CD14-positive monocyte (primary cell): Measurements from ENCODE around the gene ADGRF5. TPM values are rescaled to one million over a fixed set of nuclear protein-coding genes. Genes with fewer than 3 reads are reported as not detected.

Source experiments
- DNase-seq, 3 donors: peaks; one replicate each; pipeline ENCODE4 v3.0.0-alpha.2; 2011 to 2022
- H2AFZ ChIP-seq: 2 replicates; pipeline ENCODE4 v1.6.0; 2012; ENCODE audit warnings: mild to moderate bottlenecking, low read depth, low read length, inconsistent platforms; ENCODE audit not compliant: insufficient read depth, poor library complexity, severe bottlenecking
- H3K27ac ChIP-seq, 2 donors: 1 replicate in 1 of 2; 2 replicates in 1 of 2; pipeline ENCODE4 v1.5.1; 2012 to 2013; ENCODE audit warnings: low read length in 2 of 2, control low read depth in 1 of 2, inconsistent platforms in 1 of 2, low read depth in 1 of 2, mild to moderate bottlenecking in 1 of 2
- H3K27me3 ChIP-seq, 2 donors: one replicate each; pipeline versions ENCODE4 v1.6.0 to v1.6.1; 2011 to 2013; ENCODE audit warnings: low read length in 2 of 2; ENCODE audit not compliant: control insufficient read depth in 2 of 2, insufficient read depth in 2 of 2
- H3K36me3 ChIP-seq, 2 donors: replicated peaks in 1 of 2; 1 replicate in 1 of 2; 2 replicates in 1 of 2; pipeline versions ENCODE4 v1.5.1 to v1.6.1; 2012 to 2013; ENCODE audit warnings: low read length in 2 of 2, control low read depth in 1 of 2, inconsistent platforms in 1 of 2, mild to moderate bottlenecking in 1 of 2; ENCODE audit not compliant: insufficient read depth in 2 of 2, control insufficient read depth in 1 of 2
- H3K4me1 ChIP-seq, 2 donors: 1 replicate in 1 of 2; 2 replicates in 1 of 2; pipeline versions ENCODE4 v1.5.1 to v1.6.1; 2012 to 2013; ENCODE audit warnings: low read length in 2 of 2, control low read depth in 1 of 2, inconsistent platforms in 1 of 2, mild to moderate bottlenecking in 1 of 2, moderate library complexity in 1 of 2; ENCODE audit not compliant: insufficient read depth in 2 of 2, control insufficient read depth in 1 of 2
- H3K4me2 ChIP-seq: replicated peaks from 2 replicates; pipeline ENCODE3; 2012; ENCODE audit warnings: low read length, moderate library complexity, mild to moderate bottlenecking; ENCODE audit not compliant: poor library complexity, severe bottlenecking; ENCODE audit errors: extremely low read depth
- H3K4me3 ChIP-seq, 3 experiments: fragments of 200-600 bp in 1 of 3; sonication (generic) in 1 of 3; replicated peaks in 1 of 3; 1 replicate in 2 of 3; 2 replicates in 1 of 3; pipeline ENCODE4 v1.5.1; 2011 to 2013; ENCODE audit warnings: low read length in 3 of 3, mild to moderate bottlenecking in 3 of 3, control low read depth in 2 of 3, low read depth in 2 of 3, inconsistent platforms in 1 of 3, moderate library complexity in 1 of 3
- H3K79me2 ChIP-seq: 2 replicates; pipeline ENCODE4 v1.6.0; 2012; ENCODE audit warnings: mild to moderate bottlenecking, control low read depth, inconsistent platforms, low read length, moderate library complexity; ENCODE audit not compliant: insufficient read depth
- H3K9ac ChIP-seq: 2 replicates; pipeline ENCODE4 v1.6.0; 2017; ENCODE audit warnings: low read length, mild to moderate bottlenecking; ENCODE audit not compliant: insufficient read depth, poor library complexity, severe bottlenecking
- H3K9me3 ChIP-seq, 2 donors: replicated peaks in 1 of 2; 1 replicate in 1 of 2; 2 replicates in 1 of 2; pipeline versions ENCODE4 v1.5.1 to v1.6.1; 2012 to 2013; ENCODE audit warnings: low read length in 2 of 2, control low read depth in 1 of 2; ENCODE audit not compliant: control insufficient read depth in 1 of 2, insufficient read depth in 1 of 2
- H4K20me1 ChIP-seq: 2 replicates; pipeline ENCODE4 v1.6.0; 2012; ENCODE audit warnings: mild to moderate bottlenecking, low read length, control low read depth, moderate library complexity; ENCODE audit not compliant: insufficient read depth
- H3K27ac Mint-ChIP-seq, 7 donors: one replicate each; pipeline ENCODE4 v1.8.0; 2020; ENCODE audit warnings: mild to moderate bottlenecking in 7 of 7, mixed read lengths in 7 of 7, moderate library complexity in 6 of 7, inconsistent platforms in 2 of 7
- H3K27me3 Mint-ChIP-seq, 3 donors: one replicate each; pipeline ENCODE4 v1.8.0; 2021 to 2022; ENCODE audit warnings: low read depth in 3 of 3, mild to moderate bottlenecking in 3 of 3, mixed read lengths in 3 of 3, moderate library complexity in 3 of 3, inconsistent platforms in 1 of 3
- H3K36me3 Mint-ChIP-seq, 2 donors: one replicate each; pipeline ENCODE4 v1.8.0; 2020; ENCODE audit warnings: mixed read lengths in 2 of 2, inconsistent platforms in 1 of 2, mild to moderate bottlenecking in 1 of 2
- H3K4me1 Mint-ChIP-seq: one replicate; pipeline ENCODE4 v1.8.0; 2020; ENCODE audit warnings: mild to moderate bottlenecking, mixed read lengths
- H3K4me3 Mint-ChIP-seq, 2 donors: one replicate each; pipeline ENCODE4 v1.8.0; 2020; ENCODE audit warnings: mild to moderate bottlenecking in 2 of 2, mixed read lengths in 2 of 2, moderate library complexity in 1 of 2
- H3K9me3 Mint-ChIP-seq, 7 donors: one replicate each; pipeline ENCODE4 v1.8.0; 2020 to 2022; ENCODE audit warnings: mixed read lengths in 7 of 7, mild to moderate bottlenecking in 6 of 7, moderate library complexity in 6 of 7, inconsistent platforms in 2 of 7
- WGBS: methylation state at CpG from one replicate; pipeline ENCODE4 v1.1.5; 2013; ENCODE audit warnings: missing lambda C conversion rate; ENCODE audit not compliant: insufficient coverage; 5-methylcytosine and 5-hydroxymethylcytosine counted together
- intact Hi-C, 2 donors: fragments of 100-400 bp; cut with micrococcal nuclease; formaldehyde crosslinking; loops; one replicate each; pipeline versions ENCODE4 v1.15.0 to v1.15.1; 2023
- polyA plus RNA-seq, 3 donors: library from polyadenylated mRNA; depleted of rRNA in 1 of 3; unstranded in 2 of 3; stranded (reverse) in 1 of 3; fragments of 300-500 nt in 2 of 3; fragments of >200 nt in 1 of 3; fragmentation: Illumina TruSeq in 2 of 3; gene quantifications; 1 replicate in 2 of 3; 2 replicates in 1 of 3; pipeline ENCODE4 v1.2.3, GENCODE V29; 2012 to 2021
- TF ChIP-seq, protein P1 (sequence below): fragments of 200-600 bp; IDR thresholded peaks from one replicate; pipeline ENCODE4 v1.8.0; 2022; ENCODE audit warnings: antibody characterized with exemption, mild to moderate bottlenecking

ADGRF5 gene
- polyA plus RNA-seq, 3 donors = not detected

DNA sequence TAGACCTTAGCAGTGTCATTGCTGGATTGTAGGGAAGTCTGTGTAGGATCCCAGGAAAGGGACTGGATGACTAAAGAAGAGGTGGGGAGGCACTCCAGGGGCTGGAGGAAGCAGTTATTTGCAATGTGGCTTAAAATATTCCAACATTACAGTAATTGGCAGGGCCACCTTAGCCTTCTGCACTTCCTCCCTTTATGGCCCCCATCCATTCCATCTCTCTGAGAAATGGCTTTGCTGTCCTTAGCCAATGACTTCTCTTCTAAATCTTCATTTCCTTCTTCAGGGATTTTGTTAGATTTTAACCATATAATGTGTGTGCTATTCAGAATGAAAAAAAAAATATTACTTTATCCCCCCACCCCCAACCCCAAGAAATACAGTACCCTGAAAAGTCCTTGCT lies 6.4 kb downstream of the ADGRF5 start:
- no peaks in the 10 kb centered on the region for H3K9me3 ChIP-seq
- no peak overlapping the region for H3K27ac ChIP-seq
- Mint-ChIP-seq H3K4me1 (no peaks in the 10 kb centered on the region), H3K9me3 (peaks cover 0 to 1% (median 0%) of the 10 kb centered on the region in 7 donors), H3K27me3 (peaks cover 1 to 3% (median 3%) of the 10 kb centered on the region in 3 donors), H3K27ac (no peak overlapping the region), H3K4me3 (no peak overlapping the region), H3K36me3 (no peaks in the 10 kb centered on the region)
- no peaks in the 10 kb centered on the region for H3K27me3 ChIP-seq
- H2AFZ ChIP-seq = no peak overlapping the region
- no peak overlapping the region for H3K9ac ChIP-seq
- H3K4me2 ChIP-seq = no peak overlapping the region
- no peaks in the 10 kb centered on the region for H3K36me3 ChIP-seq
- no peaks in the 10 kb centered on the region for H3K79me2 ChIP-seq
- H3K4me1 ChIP-seq = no peaks in the 10 kb centered on the region
- DNase-seq = no peak
- H4K20me1 ChIP-seq = no peaks in the 10 kb centered on the region
- TF ChIP-seq, protein P1, sequence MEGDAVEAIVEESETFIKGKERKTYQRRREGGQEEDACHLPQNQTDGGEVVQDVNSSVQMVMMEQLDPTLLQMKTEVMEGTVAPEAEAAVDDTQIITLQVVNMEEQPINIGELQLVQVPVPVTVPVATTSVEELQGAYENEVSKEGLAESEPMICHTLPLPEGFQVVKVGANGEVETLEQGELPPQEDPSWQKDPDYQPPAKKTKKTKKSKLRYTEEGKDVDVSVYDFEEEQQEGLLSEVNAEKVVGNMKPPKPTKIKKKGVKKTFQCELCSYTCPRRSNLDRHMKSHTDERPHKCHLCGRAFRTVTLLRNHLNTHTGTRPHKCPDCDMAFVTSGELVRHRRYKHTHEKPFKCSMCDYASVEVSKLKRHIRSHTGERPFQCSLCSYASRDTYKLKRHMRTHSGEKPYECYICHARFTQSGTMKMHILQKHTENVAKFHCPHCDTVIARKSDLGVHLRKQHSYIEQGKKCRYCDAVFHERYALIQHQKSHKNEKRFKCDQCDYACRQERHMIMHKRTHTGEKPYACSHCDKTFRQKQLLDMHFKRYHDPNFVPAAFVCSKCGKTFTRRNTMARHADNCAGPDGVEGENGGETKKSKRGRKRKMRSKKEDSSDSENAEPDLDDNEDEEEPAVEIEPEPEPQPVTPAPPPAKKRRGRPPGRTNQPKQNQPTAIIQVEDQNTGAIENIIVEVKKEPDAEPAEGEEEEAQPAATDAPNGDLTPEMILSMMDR = no peak
- H3K4me3 ChIP-seq = no peak overlapping the region
- intact Hi-C loops = no loop called here

DNA sequence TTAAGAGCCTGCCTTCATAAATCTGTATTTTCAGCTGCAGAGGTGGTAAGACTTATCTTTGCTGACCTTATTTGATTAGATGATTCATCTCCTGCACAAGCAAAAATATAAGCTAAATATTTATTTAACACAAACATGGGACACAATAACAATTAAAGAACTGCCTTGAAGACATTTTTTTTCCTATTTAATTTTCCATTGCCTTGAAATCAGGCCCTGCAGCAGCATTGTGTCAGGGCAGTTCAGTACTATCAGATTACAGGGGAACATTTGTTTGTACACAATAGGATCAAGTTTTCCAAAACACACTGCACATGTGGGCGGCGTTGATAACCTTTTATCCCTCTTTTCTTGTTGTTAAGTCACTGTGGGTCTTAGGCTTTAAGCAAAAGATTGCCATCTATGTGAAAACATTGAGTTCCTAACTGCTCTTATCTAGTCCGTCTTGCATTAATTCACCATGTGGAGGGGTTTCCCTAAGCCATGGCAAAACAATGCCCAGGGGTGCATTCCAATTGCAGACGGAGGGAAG lies 7.4 kb downstream of the ADGRF5 start:
- TF ChIP-seq, protein P1 = no peak
- intact Hi-C loops = no loop called here

More for the DNA sequence above, 7.4 kb downstream of the ADGRF5 start:
- Histone ChIP-seq H3K79me2 (no peaks in the 10 kb centered on the region), H3K27ac (no peak overlapping the region), H4K20me1 (no peaks in the 10 kb centered on the region), H3K27me3 (no peaks in the 10 kb centered on the region), H2AFZ (no peak overlapping the region), H3K9ac (no peak overlapping the region), H3K4me1 (no peaks in the 10 kb centered on the region), H3K4me2 (no peak overlapping the region), H3K4me3 (no peak overlapping the region), H3K36me3 (no peaks in the 10 kb centered on the region), H3K9me3 (no peaks in the 10 kb centered on the region)
- Mint-ChIP-seq H3K4me1 (no peaks in the 10 kb centered on the region), H3K4me3 (no peak overlapping the region), H3K27ac (no peak overlapping the region), H3K9me3 (peaks cover 0 to 1% (median 0%) of the 10 kb centered on the region in 7 donors), H3K36me3 (no peaks in the 10 kb centered on the region), H3K27me3 (peaks cover 1 to 3% (median 3%) of the 10 kb centered on the region in 3 donors)
- WGBS = 100% methylated on average over 2 of the region's 4 CpGs
- no peak for DNase-seq
